ENCODE measurements around the gene PDCD4. TPM values are rescaled to one million over a fixed set of nuclear protein-coding genes. Genes with fewer than 3 reads are reported as not detected.

Gene PDCD4
- total and polyA plus RNA-seq, 2 donors (not counting 3 experiments of a cell fraction or from before 2014, with no cell fraction given): 14.4 to 47.9 TPM

GRCh38 chr10:110859973-110860376 lies 11.8 kb upstream of the PDCD4 start:
- H3K36me3 ChIP-seq (ENCODE audit: control insufficient read depth in 2 of 2, extremely low read depth in 1 of 2, insufficient read depth in 2 of 2, low read length in 2 of 2): no peaks in the 10 kb centered on the region
- no peak overlapping the region for H3K4me2 ChIP-seq (ENCODE audit: insufficient read depth, low read length)
- FAIRE-seq (no peak), DNase-seq (ENCODE audit: low read depth, low spot score) (no peak)
- dilution Hi-C loops (cut with MboI; ENCODE audit: extremely low pct_ligation_motif_present, low sequenced_read_pairs) (no loop called here), intact Hi-C loops (cut with micrococcal nuclease) (loop anchor here (5.0 kb wide), 1 partner anchor 83 kb away; no protein-coding TSS in a partner anchor)
- no peak overlapping the region for H3K9ac ChIP-seq (replicated peaks; ENCODE audit: extremely low read depth, insufficient read depth, low read length)
- no peaks in the 10 kb centered on the region for H3K79me2 ChIP-seq (ENCODE audit: control insufficient read depth, insufficient read depth, low read length)
- no TSS peak for BruUV-seq (replicated peaks)
- H3K4me1 ChIP-seq (ENCODE audit: control insufficient read depth, extremely low read depth, insufficient read depth, low read length): no peaks in the 10 kb centered on the region
- H4K20me1 ChIP-seq (replicated peaks; ENCODE audit: control insufficient read depth, extremely low read depth, insufficient read depth, low read length): no peaks in the 10 kb centered on the region
- no peaks in the 10 kb centered on the region for H3K9me1 ChIP-seq (replicated peaks; ENCODE audit: control insufficient read depth, extremely low read depth, insufficient read depth, low read length)
- no peak overlapping the region for H2AFZ ChIP-seq (ENCODE audit: low read depth, low read length)
- POLR2A ChIA-PET: no interaction called here
- TF ChIP-seq GATA2 (IDR thresholded peaks at IDR 0.05; ENCODE audit: insufficient read depth, insufficient read length, low read depth, low read length): no peak
- TF ChIP-seq MYC (IDR thresholded peaks at IDR 0.05; ENCODE audit: low read depth, low read length): no peak
- no peak for TF ChIP-seq POLR2AphosphoS5 (IDR thresholded peaks at IDR 0.05; ENCODE audit: insufficient read depth, low read depth, low read length)
- no peak for TF ChIP-seq POLR2A (IDR thresholded peaks at IDR 0.05; ENCODE audit: low read depth, low read length)
- no peak for TF ChIP-seq CTCF (IDR thresholded peaks at IDR 0.05; ENCODE audit: extremely low read depth in 1 of 2, insufficient read depth in 1 of 2, low read depth in 1 of 2, low read length in 2 of 2)
- no peak for TF ChIP-seq FOS (IDR thresholded peaks at IDR 0.05; ENCODE audit: borderline replicate concordance, insufficient read depth, low read length)
- TF ChIP-seq EZH2 (IDR thresholded peaks at IDR 0.05; ENCODE audit: borderline replicate concordance, low read depth, low read length, severe bottlenecking): no peak
- TF ChIP-seq JUN (IDR thresholded peaks at IDR 0.05; ENCODE audit: borderline replicate concordance, insufficient read depth, insufficient read length, low read depth): no peak
- H3K9me3 ChIP-seq (replicated peaks; ENCODE audit: control insufficient read depth, insufficient read depth, low read length): no peaks in the 10 kb centered on the region
- no peak overlapping the region for H3K4me3 ChIP-seq (replicated peaks in 1 of 3; ENCODE audit: insufficient read depth in 1 of 3, low read depth in 1 of 3, low read length in 3 of 3)
- CTCF ChIA-PET: interaction anchor here (1.0 kb wide), 1 partner anchor 69 kb away, joined by 3 read pairs; no protein-coding TSS in a partner anchor
- no peak overlapping the region for H3K27ac ChIP-seq (ENCODE audit: insufficient read depth, low read depth, low read length)
- peaks cover 0 to 2% of the 10 kb centered on the region in 2 experiments for H3K27me3 ChIP-seq (ENCODE audit: control insufficient read depth in 2 of 2, insufficient read depth in 2 of 2, low read length in 2 of 2)

Data from endothelial cell of umbilical vein (primary cell).